Keratinocyte (primary cell): ENCODE data around the gene ZNF804A.

Source experiments
- CTCF ChIP-seq, 3 experiments: IDR thresholded peaks in 1 of 3; conservative IDR thresholded peaks in 1 of 3; optimal IDR thresholded peaks in 1 of 3; 2 replicates in 2 of 3; 3 replicates in 1 of 3; pipeline versions ENCODE3 to v1.5.1; 2011; ENCODE audit warnings: low read length in 3 of 3, mild to moderate bottlenecking in 3 of 3, moderate library complexity in 2 of 3, control low read depth in 1 of 3, inconsistent platforms in 1 of 3; ENCODE audit not compliant: insufficient read depth in 2 of 3; ENCODE audit errors: extremely low read depth in 1 of 3
- EZH2 ChIP-seq: IDR thresholded peaks from one replicate; pipeline ENCODE4 v1.6.1; 2012; ENCODE audit warnings: inconsistent platforms, mild to moderate bottlenecking, low read length, moderate library complexity

- no peak for TF ChIP-seq EZH2
- TF ChIP-seq CTCF (optimal IDR thresholded peaks at IDR 0.05 in 1 of 3, IDR thresholded peaks at IDR 0.05 in 1 of 3, conservative IDR thresholded peaks at IDR 0.05 in 1 of 3; ENCODE audit: extremely low read depth in 1 of 3, insufficient read depth in 2 of 3, low read length in 3 of 3), result no peak
These were observed 162.6 kb downstream of the ZNF804A start for GRCh38 chr2:184760931-184761330.
